HEK293 (cell line): ENCODE results near the gene YWHAQ.

Experiments used
- CTCF ChIA-PET: fragments of 350-600 bp; formaldehyde crosslinking; extraction: SDS; loops from one replicate; lab custom pipeline; 2021; ENCODE audit warnings: antibody characterized with exemption; lab: Yijun Ruan, JAX
- POLR2A ChIA-PET: fragments of 300-600 bp; formaldehyde crosslinking; extraction: SDS; loops from one replicate; lab custom pipeline; 2020; ENCODE audit warnings: antibody characterized with exemption, inconsistent platforms; lab: Yijun Ruan, JAX
- H3K27ac ChIP-seq: fragments of 200-500 bp; sonication (Bioruptor generic); 2 replicates; pipeline ENCODE4 v1.5.1; 2014; ENCODE audit warnings: low read depth, low read length, control low read depth, inconsistent platforms; ENCODE audit errors: extremely low read depth
- H3K36me3 ChIP-seq, 2 experiments: fragments of 200-500 bp in 1 of 2; sonication (Bioruptor generic) in 1 of 2; 1 replicate in 1 of 2; 2 replicates in 1 of 2; pipeline ENCODE4 v1.5.1; 2014 to 2017; ENCODE audit warnings: inconsistent platforms in 2 of 2, low read length in 2 of 2; ENCODE audit not compliant: control insufficient read depth in 2 of 2, insufficient read depth in 1 of 2
- H3K4me1 ChIP-seq: fragments of 200-500 bp; sonication (Bioruptor generic); 2 replicates; pipeline ENCODE4 v1.5.1; 2014; ENCODE audit warnings: mild to moderate bottlenecking, low read length, inconsistent platforms; ENCODE audit not compliant: control insufficient read depth, insufficient read depth
- H3K4me3 ChIP-seq: 2 replicates; pipeline ENCODE4 v1.5.1; 2011; ENCODE audit warnings: low read depth, mild to moderate bottlenecking, control low read depth, low read length, moderate library complexity
- H3K9me3 ChIP-seq: fragments of 200-500 bp; sonication (Bioruptor generic); 2 replicates; pipeline ENCODE4 v1.5.1; 2014; ENCODE audit warnings: low read depth, low read length, inconsistent platforms; ENCODE audit not compliant: control insufficient read depth, insufficient read depth
- BCL11B ChIP-seq: fragments of 450-650 bp; formaldehyde crosslinking; IDR thresholded peaks from 2 replicates; pipeline ENCODE4 v1.5.1; 2016; ENCODE audit warnings: low read depth, missing biosample characterization, missing genetic modification characterization
- CTCF ChIP-seq: fragments of 450-650 bp; formaldehyde crosslinking; IDR thresholded peaks from 2 replicates; pipeline ENCODE4 v1.5.1; 2016; ENCODE audit warnings: missing biosample characterization, missing genetic modification characterization
- EGR2 ChIP-seq: fragments of 450-650 bp; formaldehyde crosslinking; IDR thresholded peaks from 2 replicates; pipeline ENCODE4 v1.5.1; 2016; ENCODE audit warnings: low read depth, missing biosample characterization, missing genetic modification characterization
- PRDM1 ChIP-seq: fragments of 450-650 bp; formaldehyde crosslinking; IDR thresholded peaks from 2 replicates; pipeline ENCODE4; 2016; ENCODE audit warnings: missing biosample characterization, missing genetic modification characterization
- SETDB1 ChIP-seq: IDR thresholded peaks from one replicate; pipeline ENCODE4 v1.6.1; 2017; ENCODE audit warnings: mild to moderate bottlenecking, low read length, moderate library complexity, mixed read lengths; ENCODE audit not compliant: insufficient read length
- TSHZ1 ChIP-seq: fragments of 450-650 bp; formaldehyde crosslinking; IDR thresholded peaks from 2 replicates; pipeline ENCODE4 v1.5.1; 2016; ENCODE audit warnings: missing biosample characterization, missing genetic modification characterization, borderline replicate concordance
- YY2 ChIP-seq: fragments of 450-650 bp; formaldehyde crosslinking; IDR thresholded peaks from 2 replicates; pipeline ENCODE4 v1.5.1; 2016; ENCODE audit warnings: missing biosample characterization, missing genetic modification characterization
- ZFHX2 ChIP-seq: fragments of 450-650 bp; formaldehyde crosslinking; conservative IDR thresholded peaks from 2 replicates; pipeline ENCODE4 v1.5.1; 2016; ENCODE audit warnings: missing biosample characterization, missing genetic modification characterization
- ZNF214 ChIP-seq: fragments of 450-650 bp; formaldehyde crosslinking; IDR thresholded peaks from 2 replicates; pipeline ENCODE4 v1.5.1; 2017; ENCODE audit warnings: missing biosample characterization, mild to moderate bottlenecking, missing genetic modification characterization, borderline replicate concordance
- ZNF302 ChIP-seq: fragments of 450-650 bp; formaldehyde crosslinking; IDR thresholded peaks from 2 replicates; pipeline ENCODE4 v1.5.1; 2016; ENCODE audit warnings: missing biosample characterization, missing genetic modification characterization, low read depth
- ZNF335 ChIP-seq: fragments of 450-650 bp; formaldehyde crosslinking; conservative IDR thresholded peaks from 2 replicates; pipeline ENCODE4 v1.5.1; 2016; ENCODE audit warnings: missing biosample characterization, missing genetic modification characterization
- ZNF473 ChIP-seq: fragments of 450-650 bp; formaldehyde crosslinking; IDR thresholded peaks from 2 replicates; pipeline ENCODE4 v1.5.1; 2017; ENCODE audit warnings: missing biosample characterization, missing genetic modification characterization
- ZNF585B ChIP-seq: fragments of 450-650 bp; formaldehyde crosslinking; IDR thresholded peaks from 2 replicates; pipeline ENCODE4 v1.5.1; 2016; ENCODE audit warnings: missing biosample characterization, missing genetic modification characterization
- ZNF596 ChIP-seq: fragments of 450-650 bp; IDR thresholded peaks from 2 replicates; pipeline ENCODE4 v1.5.0; 2018; ENCODE audit warnings: missing biosample characterization, mild to moderate bottlenecking, missing genetic modification characterization, moderate library complexity
- ZNF600 ChIP-seq: fragments of 450-650 bp; formaldehyde crosslinking; IDR thresholded peaks from 2 replicates; pipeline ENCODE4 v1.5.1; 2016; ENCODE audit warnings: missing biosample characterization, missing genetic modification characterization
- ZNF623 ChIP-seq: fragments of 450-650 bp; formaldehyde crosslinking; IDR thresholded peaks from 2 replicates; pipeline ENCODE4 v1.5.1; 2016; ENCODE audit warnings: missing biosample characterization, missing genetic modification characterization
- ZNF624 ChIP-seq: fragments of 450-650 bp; formaldehyde crosslinking; IDR thresholded peaks from 2 replicates; pipeline ENCODE4 v1.5.1; 2017; ENCODE audit warnings: missing biosample characterization, missing genetic modification characterization
- ZNF664 ChIP-seq: fragments of 450-650 bp; formaldehyde crosslinking; IDR thresholded peaks from 2 replicates; pipeline ENCODE4 v1.5.1; 2016; ENCODE audit warnings: missing biosample characterization, missing genetic modification characterization
- ZNF677 ChIP-seq: fragments of 450-650 bp; IDR thresholded peaks from 2 replicates; pipeline ENCODE4 v1.5.0; 2018; ENCODE audit warnings: missing biosample characterization, mild to moderate bottlenecking, missing genetic modification characterization, moderate library complexity
- ZNF692 ChIP-seq: fragments of 450-650 bp; formaldehyde crosslinking; IDR thresholded peaks from 2 replicates; pipeline ENCODE4 v1.5.1; 2016; ENCODE audit warnings: missing biosample characterization, missing genetic modification characterization
- ZNF707 ChIP-seq: fragments of 450-650 bp; formaldehyde crosslinking; IDR thresholded peaks from 2 replicates; pipeline ENCODE4 v1.5.1; 2016; ENCODE audit warnings: missing biosample characterization, missing genetic modification characterization
- ZNF792 ChIP-seq: fragments of 450-650 bp; formaldehyde crosslinking; IDR thresholded peaks from 2 replicates; pipeline ENCODE4 v1.5.1; 2016; ENCODE audit warnings: missing biosample characterization, missing genetic modification characterization
- ZSCAN23 ChIP-seq: fragments of 450-650 bp; formaldehyde crosslinking; IDR thresholded peaks from 2 replicates; pipeline ENCODE4 v1.5.1; 2016; ENCODE audit warnings: missing biosample characterization, missing genetic modification characterization

Gene YWHAQ

GRCh38 chr2:9601397-9601796 is 29.4 kb downstream of the YWHAQ start:
- ChIA-PET CTCF (interaction anchor here (1.1 kb wide), 1 partner anchor 30 kb away, joined by 3 read pairs; no protein-coding TSS in a partner anchor), POLR2A (interaction anchor here (0.6 kb wide), 1 partner anchor 45 kb away, joined by 3 read pairs; no protein-coding TSS in a partner anchor)
- H3K9me3 ChIP-seq: no peaks in the 10 kb centered on the region
- H3K27ac ChIP-seq: no peak overlapping the region
- H3K4me3 ChIP-seq: no peak overlapping the region
- peaks cover 14 to 34% of the 10 kb centered on the region in 2 experiments for H3K36me3 ChIP-seq
- H3K4me1 ChIP-seq: 0 out of 2 replicates have a peak, but pooled peaks cover under 1% of the 10 kb centered on the region
- TF ChIP-seq YY2 (tag by site-specific recombination): no peak
- TF ChIP-seq TSHZ1 (tag by site-specific recombination): no peak
- TF ChIP-seq ZFHX2 (tag by site-specific recombination): no peak
- TF ChIP-seq BCL11B (tag by site-specific recombination): no peak
- no peak for TF ChIP-seq ZNF473
- no peak for TF ChIP-seq ZNF214
- TF ChIP-seq EGR2 (tag by site-specific recombination): no peak
- no peak for TF ChIP-seq ZNF624
- TF ChIP-seq ZNF677 (tag by site-specific recombination): no peak
- TF ChIP-seq ZNF692 (tag by site-specific recombination): no peak
- no peak for TF ChIP-seq ZNF596
- no peak for TF ChIP-seq ZSCAN23 (tag by site-specific recombination)
- no peak for TF ChIP-seq ZNF600 (tag by site-specific recombination)
- TF ChIP-seq ZNF664 (tag by site-specific recombination): no peak
- TF ChIP-seq ZNF302 (tag by site-specific recombination): no peak
- TF ChIP-seq ZNF707 (tag by site-specific recombination): no peak
- TF ChIP-seq ZNF335 (tag by site-specific recombination): no peak
- TF ChIP-seq PRDM1 (tag by site-specific recombination): no peak
- no peak for TF ChIP-seq CTCF
- TF ChIP-seq ZNF792 (tag by site-specific recombination): no peak

- Histone ChIP-seq H3K4me3 (no peak overlapping the region), H3K27ac (no peak overlapping the region), H3K4me1 (peaks cover 5% of the 10 kb centered on the region; the same call in 1 of the 2 replicates), H3K36me3 (peaks cover 14 to 34% of the 10 kb centered on the region in 2 experiments), H3K9me3 (no peaks in the 10 kb centered on the region)
- ChIA-PET CTCF (interaction anchor here (1.2 kb wide), 1 partner anchor 10 kb away, joined by 6 read pairs; no protein-coding TSS in a partner anchor), POLR2A (no interaction called here)
- TF ChIP-seq ZNF585B (tag by site-specific recombination): peak; percentile 19; the same call in 1 of the 2 replicates
- TF ChIP-seq SETDB1: peak; percentile 86
- no peak for TF ChIP-seq ZNF623 (tag by site-specific recombination)
- TF ChIP-seq, all 188 proteins: peak for 2
These were observed 31.4 kb downstream of the YWHAQ start for GRCh38 chr2:9599430-9599829.
